A549 (cell line): ENCODE results near the gene TNFRSF19. TPM values are rescaled to one million over a fixed set of nuclear protein-coding genes. Genes with fewer than 3 reads are reported as not detected.

ENCODE experiments used
- ATAC-seq, 2 experiments: fragments of 200-7000 bp in 1 of 2; fragments of >200 bp in 1 of 2; cut with Nextera tagmentation in 1 of 2; cut with Tn5 transposase in 1 of 2; 3 replicates each; pipeline versions ENCODE4 v1.8.0 to v1.9.1; 2018 to 2020; ENCODE audit warnings: mild to moderate bottlenecking in 1 of 2, moderate library complexity in 1 of 2
- CTCF ChIA-PET: fragments of 300-600 bp; sonication (Branson Sonifier 250); formaldehyde crosslinking; extraction: SDS; loops from one replicate; lab custom pipeline; 2021; ENCODE audit warnings: antibody characterized with exemption, inconsistent platforms; lab: Yijun Ruan, JAX
- POLR2A ChIA-PET: fragments of 350-600 bp; formaldehyde crosslinking; extraction: SDS; loops from one replicate; lab custom pipeline; 2021; ENCODE audit warnings: antibody characterized with exemption, inconsistent platforms; lab: Yijun Ruan, JAX
- DNase-seq, 2 experiments: peaks; one replicate each; pipeline versions ENCODE4 v3.0.0 to v3.0.0-alpha.2; 2011 to 2016; ENCODE audit warnings: low read depth in 1 of 2, low spot score in 1 of 2
- FAIRE-seq: peaks from 2 replicates; lab custom pipeline; 2011; peaks lifted over from hg19 to GRCh38; lab: Jason Lieb, UNC
- H3K27ac ChIP-seq, 2 experiments: fragments of >200 bp; sonication (Bioruptor Twin); formaldehyde crosslinking; 3 replicates each; pipeline ENCODE4 v1.5.1; 2016 to 2017
- H3K4me1 ChIP-seq: fragments of >200 bp; sonication (Bioruptor Twin); formaldehyde crosslinking; 3 replicates; pipeline ENCODE4 v1.6.1; 2016
- H3K4me2 ChIP-seq: fragments of >200 bp; sonication (Bioruptor Twin); formaldehyde crosslinking; 3 replicates; pipeline ENCODE4 v1.6.1; 2016
- H3K4me3 ChIP-seq: fragments of >200 bp; sonication (Bioruptor Twin); formaldehyde crosslinking; 3 replicates; pipeline ENCODE4 v1.5.1; 2016
- H3K9me3 ChIP-seq: fragments of >200 bp; sonication (Bioruptor Twin); formaldehyde crosslinking; 3 replicates; pipeline ENCODE4 v1.6.1; 2016
- BCL3 ChIP-seq: fragments of >200 bp; sonication (Bioruptor Twin); formaldehyde crosslinking; IDR thresholded peaks from 3 replicates; pipeline ENCODE4 v1.6.1; 2016
- CEBPB ChIP-seq, 2 experiments: fragments of >200 bp in 1 of 2; sonication (Bioruptor Twin) in 1 of 2; formaldehyde crosslinking in 1 of 2; IDR thresholded peaks; 2 replicates each; pipeline ENCODE4 v1.6.1; 2012 to 2016
- CHD4 ChIP-seq: fragments of 200-600 bp; sonication (generic); IDR thresholded peaks from 2 replicates; pipeline ENCODE4 v1.6.1; 2016; ENCODE audit warnings: antibody characterized with exemption, mild to moderate bottlenecking, borderline replicate concordance
- EHF ChIP-seq: fragments of 250-450 bp; sonication (Bioruptor Pico); IDR thresholded peaks from 2 replicates; pipeline ENCODE4 v1.5.0; 2020; ENCODE audit warnings: mild to moderate bottlenecking
- EHMT2 ChIP-seq: fragments of 200-600 bp; sonication (generic); IDR thresholded peaks from 2 replicates; pipeline ENCODE4 v1.6.1; 2016; ENCODE audit warnings: antibody characterized with exemption, low read depth, mild to moderate bottlenecking, moderate library complexity
- EP300 ChIP-seq, 2 experiments: fragments of >200 bp; sonication (Bioruptor Twin); formaldehyde crosslinking; IDR thresholded peaks; 2 replicates in 1 of 2; 3 replicates in 1 of 2; pipeline ENCODE4 v1.6.1; 2016 to 2017
- FOSL2 ChIP-seq, 2 experiments: fragments of 450-650 bp in 1 of 2; fragments of >200 bp in 1 of 2; sonication (Bioruptor Twin) in 1 of 2; formaldehyde crosslinking; IDR thresholded peaks; 2 replicates each; pipeline versions ENCODE4 v1.5.0 to v1.6.1; 2016 to 2020; ENCODE audit warnings: mild to moderate bottlenecking in 1 of 2, moderate library complexity in 1 of 2
- FOXS1 ChIP-seq: fragments of 250-450 bp; sonication (Bioruptor Pico); IDR thresholded peaks from 2 replicates; pipeline ENCODE4 v1.5.0; 2020; ENCODE audit warnings: mild to moderate bottlenecking, moderate library complexity
- GATA3 ChIP-seq: IDR thresholded peaks from 2 replicates; pipeline ENCODE4 v1.6.1; 2012; ENCODE audit warnings: borderline replicate concordance
- HDAC2 ChIP-seq: fragments of 200-600 bp; sonication (generic); IDR thresholded peaks from 2 replicates; pipeline ENCODE4 v1.6.1; 2016
- HEYL ChIP-seq: fragments of 250-450 bp; sonication (Bioruptor Pico); IDR thresholded peaks from 2 replicates; pipeline ENCODE4 v1.8.0; 2021; ENCODE audit warnings: mild to moderate bottlenecking, moderate library complexity
- HOXB13 ChIP-seq: fragments of 250-450 bp; sonication (Bioruptor Pico); IDR thresholded peaks from 2 replicates; pipeline ENCODE4 v1.5.0; 2020; ENCODE audit warnings: low read depth, mild to moderate bottlenecking, moderate library complexity
- JUN ChIP-seq, 2 experiments: fragments of >200 bp; sonication (Bioruptor Twin); formaldehyde crosslinking; IDR thresholded peaks; 2 replicates in 1 of 2; 3 replicates in 1 of 2; pipeline ENCODE4 v1.6.1; 2016 to 2017
- KDM1A ChIP-seq: fragments of 200-600 bp; sonication (generic); IDR thresholded peaks from 2 replicates; pipeline ENCODE4 v1.6.1; 2016; ENCODE audit warnings: low read depth, mild to moderate bottlenecking
- KDM5A ChIP-seq: fragments of 200-600 bp; sonication (generic); IDR thresholded peaks from 2 replicates; pipeline ENCODE4 v1.6.1; 2016; ENCODE audit warnings: antibody characterized with exemption, mild to moderate bottlenecking
- MAFK ChIP-seq: fragments of 450-650 bp; IDR thresholded peaks from 2 replicates; pipeline ENCODE4 v1.6.1; 2014; ENCODE audit not compliant: partially characterized antibody
- MAX ChIP-seq: IDR thresholded peaks from 2 replicates; pipeline ENCODE4 v1.6.1; 2012
- MYC ChIP-seq: IDR thresholded peaks from 2 replicates; pipeline ENCODE4 v1.6.1; 2012; ENCODE audit warnings: mild to moderate bottlenecking, inconsistent platforms, low read length, improper control_type of control experiment, borderline replicate concordance
- NR3C1 ChIP-seq: fragments of >200 bp; sonication (Bioruptor Twin); formaldehyde crosslinking; IDR thresholded peaks from 3 replicates; pipeline ENCODE4 v1.6.1; 2017
- PBX3 ChIP-seq: IDR thresholded peaks from 2 replicates; pipeline ENCODE4 v1.6.1; 2012
- POLR2A ChIP-seq: IDR thresholded peaks from 2 replicates; pipeline ENCODE4 v1.6.1; 2012; ENCODE audit warnings: mild to moderate bottlenecking, low read length
- POLR2AphosphoS2 ChIP-seq: conservative IDR thresholded peaks from 2 replicates; pipeline ENCODE4 v1.6.1; 2012; ENCODE audit warnings: low read length, improper control_type of control experiment, inconsistent platforms
- RAD21 ChIP-seq, 2 experiments: fragments of >200 bp in 1 of 2; sonication (Bioruptor Twin) in 1 of 2; formaldehyde crosslinking in 1 of 2; IDR thresholded peaks in 1 of 2; conservative IDR thresholded peaks in 1 of 2; 2 replicates in 1 of 2; 3 replicates in 1 of 2; pipeline ENCODE4 v1.6.1; 2012 to 2018; ENCODE audit warnings: inconsistent platforms in 1 of 2
- RCOR1 ChIP-seq: fragments of 150-350 bp; IDR thresholded peaks from 2 replicates; pipeline ENCODE4 v1.6.1; 2014; ENCODE audit warnings: antibody characterized with exemption, low read length, low read depth
- ZNF302 ChIP-seq: fragments of 250-450 bp; sonication (Bioruptor Pico); IDR thresholded peaks from 2 replicates; pipeline ENCODE4 v1.9.0; 2021; ENCODE audit warnings: inconsistent platforms, mild to moderate bottlenecking, moderate library complexity
- ZSCAN20 ChIP-seq: fragments of 250-450 bp; sonication (Bioruptor Pico); IDR thresholded peaks from 2 replicates; pipeline ENCODE4 v1.8.0; 2022; ENCODE audit warnings: mild to moderate bottlenecking, moderate library complexity
- WGBS: methylation state at CpG from one replicate; pipeline ENCODE4 v1.1.6; 2017; ENCODE audit errors: missing lambda C conversion rate; 5-methylcytosine and 5-hydroxymethylcytosine counted together
- polyA plus RNA-seq, 4 experiments: library from polyadenylated mRNA; depleted of rRNA in 3 of 4; stranded (reverse); fragments of >200 nt; fragmentation: RNase III in 1 of 4; extraction: RNeasy Plus Mini Kit Qiagen cat#74134 plus additional on column Dnase treatment in 1 of 4; gene quantifications; 2 replicates in 3 of 4; 3 replicates in 1 of 4; pipeline ENCODE4 v1.2.3, GENCODE V29; 2011 to 2017

The TNFRSF19 gene
- polyA plus RNA-seq, 2 of the 4 experiments (the other 2 are of a cell fraction), result 1.2 to 1.9 TPM

- DNase-seq (peak; percentile 72 to 80), ATAC-seq (peak; percentile 98 to 99)
Observed at GRCh38 chr13:23558675-23559536, 11.3 kb upstream of the TNFRSF19 start.

GRCh38 chr13:23560571-23561089, 9.6 kb upstream of the TNFRSF19 start:
- no peak for ATAC-seq
- DNase-seq, result no peak
- Histone ChIP-seq H3K4me1 (peaks cover 13% of the 10 kb centered on the region; the same call in 2 of the 3 replicates), H3K4me3 (no peak overlapping the region), H3K27ac (peak overlapping the region in 1 of 2 experiments; percentile 81; a peak in 3 of 6 replicates), H3K9me3 (no peaks in the 10 kb centered on the region), H3K4me2 (no peak overlapping the region)
- FAIRE-seq, result no peak
- ChIA-PET POLR2A (interaction anchor here (2.0 kb wide), 1 partner anchor 10 kb away, joined by 6 read pairs; the partner anchor contains the start of gene TNFRSF19), CTCF (interaction anchor here (0.8 kb wide), 2 partner anchors 12 to 14 kb away, joined by 3 read pairs; no protein-coding TSS in a partner anchor)
- 89% methylated on average over 7 of the region's 7 CpGs for WGBS
- no peak for TF ChIP-seq RAD21 (conservative IDR thresholded peaks at IDR 0.05 in 1 of 2, IDR thresholded peaks at IDR 0.05 in 1 of 2)
- TF ChIP-seq EHMT2, result no peak
- TF ChIP-seq MYC, result no peak

More at GRCh38 chr13:23558675-23559536, 11.3 kb upstream of the TNFRSF19 start:
- 0 out of 3 replicates have a peak overlapping the region, but pooled peaks have one; percentile 10 for H3K4me3 ChIP-seq
- WGBS, result 4% methylated on average over 14 of the region's 14 CpGs
- no peak for FAIRE-seq
- TF ChIP-seq FOXS1 (CRISPR knock-in tag) (no peak), NR3C1 (no peak), RCOR1 (no peak), KDM1A (no peak), BCL3 (0 out of 3 replicates have a peak, but pooled peaks have one; percentile 23), RAD21 (conservative IDR thresholded peaks at IDR 0.05 in 1 of 2, IDR thresholded peaks at IDR 0.05 in 1 of 2) (no peak), HDAC2 (no peak), FOSL2 (IDR thresholded peaks at IDR 0.05) (no peak), FOSL2 (CRISPR knock-in tag; IDR thresholded peaks at IDR 0.05) (peak; percentile 50), JUN (IDR thresholded peaks at IDR 0.05) (peak in 1 of 2 experiments; percentile 28; a peak in 2 of 5 replicates), EHF (no peak), ZSCAN20 (CRISPR knock-in tag) (no peak), KDM5A (no peak), GATA3 (peak; percentile 29), POLR2AphosphoS2 (no peak), ZNF302 (CRISPR knock-in tag) (no peak), HOXB13 (CRISPR knock-in tag) (no peak), EHMT2 (no peak), PBX3 (no peak), CEBPB (IDR thresholded peaks at IDR 0.05) (peak; percentile 30 to 58; a peak in 2 of 4 replicates), MAX (no peak), HEYL (CRISPR knock-in tag) (no peak), MAFK (no peak), EP300 (IDR thresholded peaks at IDR 0.05) (peak in 1 of 2 experiments; percentile 59; a peak in 1 of 5 replicates), CHD4 (no peak), POLR2A (peak; percentile 20; the same call in 1 of the 2 replicates)
- H3K4me2 ChIP-seq, result peak overlapping the region; percentile 75
- CTCF ChIA-PET, result interaction anchor here (1.0 kb wide), 1 partner anchor 149 kb away, joined by 4 read pairs; no protein-coding TSS in a partner anchor
- no peaks in the 10 kb centered on the region for H3K9me3 ChIP-seq
- POLR2A ChIA-PET, result interaction anchor here (0.7 to 2.0 kb wide), 3 partner anchors 11 to 57 kb away, joined by 5 to 9 read pairs (median 6); partner anchors contain the start of gene TNFRSF19
- H3K27ac ChIP-seq, result peak overlapping the region; percentile 70 to 81
- H3K4me1 ChIP-seq, result peaks cover 15% of the 10 kb centered on the region; the same call in 2 of the 3 replicates
